Colonic mucosa (tissue), 4 donors: Measurements from ENCODE around the gene SOX5. TPM values are rescaled to one million over a fixed set of nuclear protein-coding genes. Genes with fewer than 3 reads are reported as not detected.

Source experiments
- DNase-seq: peaks from one replicate; pipeline ENCODE4 v3.0.0-alpha.2; 2020
- H3K27ac ChIP-seq: fragments of 200-600 bp; one replicate; pipeline ENCODE4 v1.8.0; 2021
- H3K27me3 ChIP-seq: fragments of 200-600 bp; one replicate; pipeline ENCODE4 v1.8.0; 2021
- H3K36me3 ChIP-seq: fragments of 200-600 bp; one replicate; pipeline ENCODE4 v1.8.0; 2021
- H3K4me1 ChIP-seq: fragments of 200-600 bp; one replicate; pipeline ENCODE4 v1.8.0; 2021; ENCODE audit warnings: mild to moderate bottlenecking
- H3K4me3 ChIP-seq: fragments of 200-600 bp; one replicate; pipeline ENCODE4 v1.8.0; 2021
- H3K9ac ChIP-seq, 2 donors: one replicate each; pipeline ENCODE4 v1.7.0; 2013; ENCODE audit warnings: control low read depth in 2 of 2, low read depth in 2 of 2, low read length in 2 of 2
- H3K9me3 ChIP-seq: fragments of 200-600 bp; one replicate; pipeline ENCODE4 v1.8.0; 2021
- CTCF ChIP-seq: fragments of 200-600 bp; IDR thresholded peaks from one replicate; pipeline ENCODE4 v1.8.0; 2022; ENCODE audit warnings: antibody characterized with exemption, mild to moderate bottlenecking
- intact Hi-C: fragments of 100-400 bp; cut with DNase I; formaldehyde crosslinking; loops from one replicate; pipeline ENCODE4 v1.14.1; 2022
- total RNA-seq, 2 donors: library from RNA; stranded (reverse); fragmentation: NEBNext Ultra II Directional in 1 of 2; extraction: Animal tissue kit (Norgen Biotek cat#: 25700) in 1 of 2; gene quantifications; one replicate each; pipeline ENCODE4 v1.2.1, GENCODE V29; 2021
- donor health status: healthy.
- donor health status: DM: no; HTN: no; CAD: no.
- donor health status: DM: no; HTN: no; CAD: no.

SOX5 gene
- total RNA-seq, 2 donors from 2014 or later, result 1.1 to 1.6 TPM

GRCh38 chr12:23504641-23505399 is 444.6 kb downstream of the SOX5 start:
- no peak overlapping the region for H3K4me3 ChIP-seq
- H3K36me3 ChIP-seq, result no peaks in the 10 kb centered on the region
- no peaks in the 10 kb centered on the region for H3K9me3 ChIP-seq
- H3K9ac ChIP-seq, result no peak overlapping the region
- intact Hi-C loops, result no loop called here
- TF ChIP-seq CTCF, result no peak
- no peak overlapping the region for H3K27ac ChIP-seq
- no peaks in the 10 kb centered on the region for H3K27me3 ChIP-seq
- DNase-seq, result no peak
- H3K4me1 ChIP-seq, result no peaks in the 10 kb centered on the region

- H3K4me3 ChIP-seq, result no peak overlapping the region
- H3K27me3 ChIP-seq, result no peaks in the 10 kb centered on the region
- H3K27ac ChIP-seq, result no peak overlapping the region
- no peak for DNase-seq
- no peaks in the 10 kb centered on the region for H3K9me3 ChIP-seq
- H3K36me3 ChIP-seq, result no peaks in the 10 kb centered on the region
- H3K9ac ChIP-seq, result no peak overlapping the region
- intact Hi-C loops, result no loop called here
- no peaks in the 10 kb centered on the region for H3K4me1 ChIP-seq
- no peak for TF ChIP-seq CTCF
These were observed 445.4 kb downstream of the SOX5 start for GRCh38 chr12:23504043-23504442.

- no peak for TF ChIP-seq CTCF
- intact Hi-C loops, result no loop called here
- no peak for DNase-seq
- Histone ChIP-seq H3K9me3 (no peaks in the 10 kb centered on the region), H3K9ac (no peak overlapping the region), H3K27ac (no peak overlapping the region), H3K36me3 (no peaks in the 10 kb centered on the region), H3K4me3 (no peak overlapping the region), H3K27me3 (no peaks in the 10 kb centered on the region), H3K4me1 (no peaks in the 10 kb centered on the region)
These were observed 445.9 kb downstream of the SOX5 start for GRCh38 chr12:23503544-23503943.

- H3K36me3 ChIP-seq, result no peaks in the 10 kb centered on the region
- no peaks in the 10 kb centered on the region for H3K27me3 ChIP-seq
- no peak overlapping the region for H3K27ac ChIP-seq
- no peaks in the 10 kb centered on the region for H3K9me3 ChIP-seq
- no peak overlapping the region for H3K9ac ChIP-seq
- no peak for DNase-seq
- no peak overlapping the region for H3K4me3 ChIP-seq
- intact Hi-C loops, result no loop called here
- no peak for TF ChIP-seq CTCF
- H3K4me1 ChIP-seq, result no peaks in the 10 kb centered on the region
These were observed 447.2 kb downstream of the SOX5 start for GRCh38 chr12:23502259-23502658.

GRCh38 chr12:23495472-23495871 is 454.0 kb downstream of the SOX5 start:
- no peaks in the 10 kb centered on the region for H3K4me1 ChIP-seq
- no peak overlapping the region for H3K27ac ChIP-seq
- intact Hi-C loops, result no loop called here
- TF ChIP-seq CTCF, result no peak
- no peak overlapping the region for H3K4me3 ChIP-seq
- no peaks in the 10 kb centered on the region for H3K27me3 ChIP-seq
- H3K36me3 ChIP-seq, result no peaks in the 10 kb centered on the region
- no peak overlapping the region for H3K9ac ChIP-seq
- H3K9me3 ChIP-seq, result no peaks in the 10 kb centered on the region
- DNase-seq, result no peak
